Hypothalamus (tissue), 51 donors: ENCODE results near the gene PTPRT.
A peak's percentile ranks its signal among the peaks of the same experiment; 100 is the strongest.

ENCODE experiments used
- DNase-seq, 51 donors: peaks; one replicate each; lab custom pipeline; 2025; lab: John Stamatoyannopoulos, UW

PTPRT gene

GRCh38 chr20:42441196-42441863 lies 748.4 kb downstream of the PTPRT start:
- DNase-seq = peak in 7 of 51 donors; percentile 5 to 62 (median 36)

- no peak for DNase-seq
These were observed 754.5 kb downstream of the PTPRT start for GRCh38 chr20:42435230-42435629.

GRCh38 chr20:42432496-42433334 lies 757.0 kb downstream of the PTPRT start:
- DNase-seq = peak in 1 of 51 donors; percentile 9

- no peak for DNase-seq
These were observed 759.1 kb downstream of the PTPRT start for GRCh38 chr20:42430598-42430997.

- DNase-seq = no peak
These were observed 759.8 kb downstream of the PTPRT start for GRCh38 chr20:42429761-42430458.

GRCh38 chr20:42419814-42420532 lies 769.7 kb downstream of the PTPRT start:
- no peak for DNase-seq

GRCh38 chr20:42406826-42407225 lies 782.9 kb downstream of the PTPRT start:
- DNase-seq = no peak

- no peak for DNase-seq
These were observed 787.3 kb downstream of the PTPRT start for GRCh38 chr20:42402455-42402854.

- DNase-seq = no peak
These were observed 788.1 kb downstream of the PTPRT start for GRCh38 chr20:42401613-42402012.

- DNase-seq = no peak
These were observed 789.9 kb downstream of the PTPRT start for GRCh38 chr20:42399802-42400201.

GRCh38 chr20:42392442-42392841 lies 797.3 kb downstream of the PTPRT start:
- DNase-seq = no peak

GRCh38 chr20:42391807-42392206 lies 797.9 kb downstream of the PTPRT start:
- no peak for DNase-seq

GRCh38 chr20:42380287-42380686 lies 809.4 kb downstream of the PTPRT start:
- DNase-seq = peak in 4 of 51 donors; percentile 0 to 7 (median 4)

GRCh38 chr20:42379385-42379784 lies 810.3 kb downstream of the PTPRT start:
- no peak for DNase-seq

GRCh38 chr20:42378826-42379225 lies 810.9 kb downstream of the PTPRT start:
- DNase-seq = peak in 2 of 51 donors; percentile 27 to 62

GRCh38 chr20:42376131-42376530 lies 813.6 kb downstream of the PTPRT start:
- no peak for DNase-seq

GRCh38 chr20:42373049-42373448 lies 816.7 kb downstream of the PTPRT start:
- no peak for DNase-seq

GRCh38 chr20:42370075-42370474 lies 819.6 kb downstream of the PTPRT start:
- DNase-seq = no peak

GRCh38 chr20:42368910-42369309 lies 820.8 kb downstream of the PTPRT start:
- no peak for DNase-seq

- no peak for DNase-seq
These were observed 823.1 kb downstream of the PTPRT start for GRCh38 chr20:42366626-42367025.

GRCh38 chr20:42364446-42364845 lies 825.3 kb downstream of the PTPRT start:
- no peak for DNase-seq
